OCI-LY3 (cell line): ENCODE measurements around the gene TPD52L2.

Experiments used
- H2AFZ ChIP-seq: fragments of 200-600, 300-600 bp; shearing (Covaris generic); 2 replicates; pipeline ENCODE4 v1.6.0; 2014; ENCODE audit warnings: antibody characterized with exemption, low read depth, low read length
- H3K27ac ChIP-seq: fragments of 200-600, 300-600 bp; sonication (generic); 2 replicates; pipeline ENCODE4 v1.5.1; 2014; ENCODE audit warnings: mild to moderate bottlenecking, low read length, moderate library complexity, mixed read lengths
- H3K27me3 ChIP-seq: fragments of 200-600, 300-600 bp; sonication (generic); 2 replicates; pipeline ENCODE4 v1.6.1; 2014; ENCODE audit warnings: low read depth, low read length, mixed read lengths
- H3K36me3 ChIP-seq: fragments of 200-600, 300-600 bp; sonication (generic); replicated peaks from 2 replicates; pipeline ENCODE3; 2014; ENCODE audit warnings: low read depth, low read length, mixed read lengths
- H3K4me1 ChIP-seq: fragments of 300-600, 200-600 bp; sonication (generic); 2 replicates; pipeline ENCODE4 v1.6.1; 2014; ENCODE audit warnings: low read length, mixed read lengths
- H3K4me2 ChIP-seq: fragments of 200-600, 300-600 bp; sonication (generic); 2 replicates; pipeline ENCODE4 v1.6.1; 2014; ENCODE audit warnings: low read length, mixed read lengths
- H3K4me3 ChIP-seq: fragments of 300-600, 200-600 bp; sonication (generic); 2 replicates; pipeline ENCODE4 v1.5.1; 2014; ENCODE audit warnings: antibody characterized with exemption, mild to moderate bottlenecking, low read length, moderate library complexity
- H3K79me2 ChIP-seq: fragments of 300-600, 200-600 bp; shearing (Covaris generic); 2 replicates; pipeline ENCODE4 v1.6.1; 2014; ENCODE audit warnings: mild to moderate bottlenecking, low read length, mixed read lengths
- H3K9ac ChIP-seq: fragments of 300-600, 200-600 bp; shearing (Covaris generic); 2 replicates; pipeline ENCODE4 v1.6.0; 2014; ENCODE audit warnings: mild to moderate bottlenecking, low read length, moderate library complexity
- H3K9me3 ChIP-seq: fragments of 200-600, 300-600 bp; shearing (Covaris generic); 2 replicates; pipeline ENCODE4 v1.6.1; 2014; ENCODE audit warnings: low read length, mixed read lengths; ENCODE audit not compliant: insufficient read depth
- H4K20me1 ChIP-seq: fragments of 200-600, 300-600 bp; sonication (generic); 2 replicates; pipeline ENCODE4 v1.6.1; 2016; ENCODE audit warnings: low read length, mixed read lengths; ENCODE audit not compliant: insufficient read depth
- CTCF ChIP-seq: fragments of 200-600, 300-600 bp; sonication (generic); IDR thresholded peaks from 2 replicates; pipeline ENCODE4 v1.5.1; 2014; ENCODE audit warnings: antibody characterized with exemption, low read length, low read depth
- EZH2phosphoT487 ChIP-seq: fragments of 200-600 bp; shearing (Covaris generic); IDR thresholded peaks from 2 replicates; pipeline ENCODE4 v1.6.1; 2018; ENCODE audit warnings: antibody characterized with exemption, mixed run types, low read depth

TPD52L2 gene

GRCh38 chr20:63837479-63837878 is 27.6 kb upstream of the TPD52L2 start:
- H2AFZ ChIP-seq: no peak overlapping the region
- H3K9ac ChIP-seq: no peak overlapping the region
- H3K27me3 ChIP-seq: peaks cover 5% of the 10 kb centered on the region; the same call in 1 of the 2 replicates
- no peaks in the 10 kb centered on the region for H4K20me1 ChIP-seq
- no peak overlapping the region for H3K4me2 ChIP-seq
- no peak overlapping the region for H3K27ac ChIP-seq
- no peaks in the 10 kb centered on the region for H3K36me3 ChIP-seq
- TF ChIP-seq EZH2phosphoT487: no peak
- TF ChIP-seq CTCF: no peak
- H3K4me3 ChIP-seq: no peak overlapping the region
- H3K79me2 ChIP-seq: no peaks in the 10 kb centered on the region
- peaks cover 28% of the 10 kb centered on the region for H3K4me1 ChIP-seq
- H3K9me3 ChIP-seq: no peaks in the 10 kb centered on the region

GRCh38 chr20:63839620-63840019 is 25.4 kb upstream of the TPD52L2 start:
- TF ChIP-seq EZH2phosphoT487 (no peak), CTCF (no peak)
- Histone ChIP-seq H3K4me1 (peaks cover 25% of the 10 kb centered on the region), H3K4me3 (no peak overlapping the region), H3K79me2 (no peaks in the 10 kb centered on the region), H3K27me3 (peaks cover 11% of the 10 kb centered on the region), H2AFZ (no peak overlapping the region), H4K20me1 (no peaks in the 10 kb centered on the region), H3K27ac (no peak overlapping the region), H3K4me2 (no peak overlapping the region), H3K9me3 (no peaks in the 10 kb centered on the region), H3K9ac (no peak overlapping the region), H3K36me3 (no peaks in the 10 kb centered on the region)

GRCh38 chr20:63840405-63840828 is 24.7 kb upstream of the TPD52L2 start:
- no peaks in the 10 kb centered on the region for H3K79me2 ChIP-seq
- H3K4me1 ChIP-seq: peaks cover 25% of the 10 kb centered on the region
- no peak overlapping the region for H3K4me2 ChIP-seq
- H3K27me3 ChIP-seq: peaks cover 13% of the 10 kb centered on the region
- H3K27ac ChIP-seq: no peak overlapping the region
- H3K36me3 ChIP-seq: no peaks in the 10 kb centered on the region
- TF ChIP-seq EZH2phosphoT487 (no peak), CTCF (no peak)
- H4K20me1 ChIP-seq: no peaks in the 10 kb centered on the region
- no peak overlapping the region for H3K9ac ChIP-seq
- no peak overlapping the region for H3K4me3 ChIP-seq
- H3K9me3 ChIP-seq: no peaks in the 10 kb centered on the region
- H2AFZ ChIP-seq: no peak overlapping the region

- Histone ChIP-seq H3K27ac (no peak overlapping the region), H3K4me2 (peak overlapping the region; percentile 65), H3K27me3 (peaks cover 23% of the 10 kb centered on the region), H3K4me3 (peak overlapping the region; percentile 3; the same call in 1 of the 2 replicates), H3K79me2 (no peaks in the 10 kb centered on the region), H3K9me3 (no peaks in the 10 kb centered on the region), H3K36me3 (no peaks in the 10 kb centered on the region), H4K20me1 (no peaks in the 10 kb centered on the region), H2AFZ (peak overlapping the region; percentile 47; the same call in 1 of the 2 replicates), H3K4me1 (peaks cover 26% of the 10 kb centered on the region), H3K9ac (no peak overlapping the region; the same call in 1 of the 2 replicates)
- no peak for TF ChIP-seq EZH2phosphoT487
- TF ChIP-seq CTCF: no peak
These were observed 22.8 kb upstream of the TPD52L2 start for GRCh38 chr20:63842258-63842657.
